Gastrocnemius medialis (tissue), 4 donors: ENCODE measurements around the gene DGKE.

ENCODE experiments used
- CTCF ChIP-seq, 5 experiments: fragments of 450-650 bp in 3 of 5; fragments of 200-600 bp in 2 of 5; sonication (generic) in 2 of 5; IDR thresholded peaks in 4 of 5; conservative IDR thresholded peaks in 1 of 5; 1 replicate in 4 of 5; 2 replicates in 1 of 5; pipeline ENCODE4 v1.5.1; 2016 to 2019; ENCODE audit warnings: antibody characterized with exemption in 5 of 5, mild to moderate bottlenecking in 3 of 5, moderate library complexity in 3 of 5
- POLR2A ChIP-seq, 2 donors: fragments of 450-650 bp; IDR thresholded peaks; one replicate each; pipeline ENCODE4 v1.6.1; 2017; ENCODE audit warnings: antibody characterized with exemption in 2 of 2, mild to moderate bottlenecking in 2 of 2, moderate library complexity in 2 of 2

GRCh38 chr17:56910509-56911235, 76.7 kb downstream of the DGKE start:
- TF ChIP-seq CTCF (IDR thresholded peaks at IDR 0.05 in 4 of 5, conservative IDR thresholded peaks at IDR 0.05 in 1 of 5) (no peak), POLR2A (IDR thresholded peaks at IDR 0.05) (peak in 1 of 2 donors; percentile 7)
